WI38 (cell line): ENCODE data around the gene HOOK1.

Experiments
- H3K4me3 ChIP-seq: 2 replicates; pipeline ENCODE4 v1.5.1; 2011; ENCODE audit warnings: low read depth, mild to moderate bottlenecking, control low read depth, low read length
- CTCF ChIP-seq: IDR thresholded peaks from 2 replicates; pipeline ENCODE4 v1.5.1; 2012; ENCODE audit warnings: low read depth, mild to moderate bottlenecking, control low read depth, low read length

Gene HOOK1

DNA sequence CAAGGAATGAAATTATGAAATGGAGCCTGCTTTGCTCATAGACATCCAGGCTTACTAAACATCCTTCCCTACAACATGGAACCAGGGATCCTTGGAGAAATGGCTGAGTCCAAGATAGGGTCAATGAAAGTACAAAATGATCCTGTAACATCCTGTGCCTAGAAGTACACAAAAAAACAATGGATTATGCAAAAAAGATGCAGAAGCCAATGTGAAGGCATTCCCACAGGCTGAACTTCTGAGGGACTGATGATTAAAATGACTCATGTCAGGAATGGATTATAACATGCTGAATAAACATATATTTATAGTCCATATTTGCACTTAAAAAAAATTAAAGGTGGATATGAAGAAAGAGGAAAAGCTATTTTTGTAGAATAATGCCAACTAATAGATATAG lies 10.4 kb upstream of the HOOK1 start:
- H3K4me3 ChIP-seq, result no peak overlapping the region
- TF ChIP-seq CTCF, result no peak

DNA sequence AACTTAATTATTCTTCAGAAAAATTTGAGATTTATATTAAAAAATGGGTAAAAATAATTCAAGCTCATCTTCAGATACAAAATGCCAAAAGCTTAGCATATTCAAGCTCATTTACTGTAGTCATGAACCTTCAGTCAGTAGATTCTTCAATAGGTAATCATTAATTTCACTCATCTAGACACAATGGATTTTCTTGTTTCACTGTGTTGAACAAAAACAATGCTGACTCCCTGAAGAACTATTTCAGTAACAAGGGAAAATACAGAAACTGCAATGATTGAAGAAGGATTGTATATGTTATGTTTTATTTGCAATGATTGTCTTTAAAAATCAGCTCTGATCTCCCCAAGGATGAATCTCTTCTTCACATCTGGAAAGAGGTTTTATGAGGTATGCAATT lies 9.2 kb upstream of the HOOK1 start:
- TF ChIP-seq CTCF, result no peak
- no peak overlapping the region for H3K4me3 ChIP-seq

GRCh38 chr1:59814180-59814900 lies 409 bp upstream of the HOOK1 start:
- no peak for TF ChIP-seq CTCF
- no peak overlapping the region for H3K4me3 ChIP-seq

- no peak for TF ChIP-seq CTCF
- no peak overlapping the region for H3K4me3 ChIP-seq
Measured at GRCh38 chr1:59815892-59816291, 1.1 kb downstream of the HOOK1 start.

DNA sequence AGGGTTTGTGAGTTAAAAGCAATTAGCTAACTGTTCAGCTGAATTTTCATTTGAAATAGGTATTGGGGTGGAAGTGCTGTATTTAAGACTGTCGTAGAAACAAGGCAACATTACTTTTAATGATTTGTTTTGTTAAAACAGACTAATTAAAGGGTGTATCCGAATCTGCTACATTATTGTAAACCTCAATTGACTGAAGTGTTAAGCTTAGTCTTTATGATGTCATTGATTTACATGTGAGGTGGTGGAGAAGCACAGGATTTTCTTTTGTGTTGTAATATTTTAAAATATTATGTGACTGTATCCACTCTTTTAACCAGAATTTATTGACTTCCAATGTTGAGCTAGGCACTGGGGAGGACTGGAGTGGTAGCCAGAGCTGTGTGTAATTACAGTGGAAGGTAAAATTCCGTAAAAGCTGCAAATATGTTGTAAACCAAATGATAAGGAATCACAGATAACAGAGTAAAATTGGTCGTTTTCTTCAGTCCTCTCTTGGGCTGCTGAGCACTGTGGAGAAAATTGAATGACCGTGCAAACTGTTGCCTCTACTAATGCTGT lies 1.6 kb downstream of the HOOK1 start:
- no peak for TF ChIP-seq CTCF
- H3K4me3 ChIP-seq, result no peak overlapping the region

- H3K4me3 ChIP-seq, result no peak overlapping the region
- no peak for TF ChIP-seq CTCF
Measured at GRCh38 chr1:59819566-59820438, 5.1 kb downstream of the HOOK1 start.
